ENCODE results near the gene GRIK5.

The GRIK5 gene

DNA sequence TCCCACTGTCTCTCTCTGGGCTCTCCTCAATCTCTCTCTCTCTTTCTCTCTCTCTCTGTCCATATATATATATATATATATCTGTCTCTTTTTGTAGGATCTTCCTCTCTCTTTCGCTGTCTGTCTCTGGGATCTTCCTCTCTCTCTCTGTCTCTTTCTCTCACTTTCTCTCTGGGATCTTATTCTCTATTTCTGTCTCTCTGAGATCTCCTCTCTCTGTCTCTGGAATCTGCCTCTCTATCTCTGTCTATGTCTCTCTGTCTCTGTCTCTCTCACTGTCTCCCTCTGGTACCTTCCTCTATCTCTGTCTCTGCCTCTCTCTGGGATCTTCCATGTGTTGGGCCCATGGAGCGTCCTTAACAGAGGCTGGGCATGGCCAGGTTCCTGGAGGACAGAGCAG lies 79.4 kb downstream of the GRIK5 start:
- no peak for DNase-seq (ENCODE audit: low read depth in 2 of 2)

DNA sequence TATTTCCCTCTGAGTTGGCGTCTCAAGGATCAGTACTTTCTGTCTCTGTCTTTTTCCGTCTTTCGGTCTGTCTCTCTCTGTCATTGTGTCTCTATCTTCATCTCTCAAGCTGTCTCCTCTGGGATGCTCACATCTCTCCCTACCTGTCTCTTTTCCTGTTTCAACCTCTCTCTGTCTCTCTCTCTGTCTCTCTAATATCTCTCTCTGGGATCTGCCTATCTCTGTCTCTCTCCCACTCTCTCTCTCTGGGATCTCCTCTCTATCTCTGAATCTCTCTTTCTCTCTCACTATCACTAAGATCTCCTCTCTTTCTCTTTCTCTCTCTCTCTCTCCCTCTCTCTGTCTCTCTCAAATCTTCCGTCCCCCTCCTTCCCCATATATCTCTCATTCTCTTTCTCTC lies 80.0 kb downstream of the GRIK5 start:
- DNase-seq (ENCODE audit: low read depth in 2 of 2), result no peak

GRCh38 chr19:41988947-41989346 lies 81.1 kb downstream of the GRIK5 start:
- DNase-seq (ENCODE audit: low read depth in 2 of 2), result no peak

GRCh38 chr19:41987141-41987860 lies 82.7 kb downstream of the GRIK5 start:
- no peak for DNase-seq (ENCODE audit: low read depth in 2 of 2)

GRCh38 chr19:41984961-41985360 lies 85.0 kb downstream of the GRIK5 start:
- DNase-seq (ENCODE audit: low read depth in 2 of 2), result no peak

GRCh38 chr19:41981724-41982123 lies 88.3 kb downstream of the GRIK5 start:
- DNase-seq (ENCODE audit: low read depth in 2 of 2), result no peak

DNA sequence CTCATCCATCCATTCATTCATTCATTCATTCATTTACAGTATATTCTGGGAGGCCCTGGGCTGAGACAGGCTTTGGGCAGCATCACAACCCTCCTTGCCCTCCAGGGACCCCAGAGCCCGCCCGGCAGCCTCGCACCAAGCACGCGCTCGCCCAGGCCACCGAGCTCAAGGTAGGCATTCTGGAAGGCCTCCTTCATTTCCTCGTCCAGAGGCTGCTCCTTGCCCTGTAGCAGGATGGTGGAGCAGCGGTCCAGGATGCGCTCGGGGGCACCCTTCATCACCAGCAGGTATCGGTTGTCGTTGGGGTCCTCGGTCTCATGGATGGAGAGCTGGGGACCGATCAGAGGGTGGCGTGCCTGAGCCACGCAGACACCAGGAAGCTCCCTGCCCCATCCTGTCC lies 91.5 kb downstream of the GRIK5 start:
- DNase-seq (ENCODE audit: low read depth in 2 of 2), result no peak

GRCh38 chr19:41977916-41978315 lies 92.1 kb downstream of the GRIK5 start:
- DNase-seq (ENCODE audit: low read depth in 2 of 2), result no peak

GRCh38 chr19:41974652-41975051 lies 95.4 kb downstream of the GRIK5 start:
- DNase-seq (ENCODE audit: low read depth in 2 of 2), result no peak

GRCh38 chr19:41971363-41971762 lies 98.6 kb downstream of the GRIK5 start:
- no peak for DNase-seq (ENCODE audit: low read depth in 2 of 2)

GRCh38 chr19:41969772-41970458 lies 100.1 kb downstream of the GRIK5 start:
- no peak for DNase-seq (ENCODE audit: low read depth in 2 of 2)

DNA sequence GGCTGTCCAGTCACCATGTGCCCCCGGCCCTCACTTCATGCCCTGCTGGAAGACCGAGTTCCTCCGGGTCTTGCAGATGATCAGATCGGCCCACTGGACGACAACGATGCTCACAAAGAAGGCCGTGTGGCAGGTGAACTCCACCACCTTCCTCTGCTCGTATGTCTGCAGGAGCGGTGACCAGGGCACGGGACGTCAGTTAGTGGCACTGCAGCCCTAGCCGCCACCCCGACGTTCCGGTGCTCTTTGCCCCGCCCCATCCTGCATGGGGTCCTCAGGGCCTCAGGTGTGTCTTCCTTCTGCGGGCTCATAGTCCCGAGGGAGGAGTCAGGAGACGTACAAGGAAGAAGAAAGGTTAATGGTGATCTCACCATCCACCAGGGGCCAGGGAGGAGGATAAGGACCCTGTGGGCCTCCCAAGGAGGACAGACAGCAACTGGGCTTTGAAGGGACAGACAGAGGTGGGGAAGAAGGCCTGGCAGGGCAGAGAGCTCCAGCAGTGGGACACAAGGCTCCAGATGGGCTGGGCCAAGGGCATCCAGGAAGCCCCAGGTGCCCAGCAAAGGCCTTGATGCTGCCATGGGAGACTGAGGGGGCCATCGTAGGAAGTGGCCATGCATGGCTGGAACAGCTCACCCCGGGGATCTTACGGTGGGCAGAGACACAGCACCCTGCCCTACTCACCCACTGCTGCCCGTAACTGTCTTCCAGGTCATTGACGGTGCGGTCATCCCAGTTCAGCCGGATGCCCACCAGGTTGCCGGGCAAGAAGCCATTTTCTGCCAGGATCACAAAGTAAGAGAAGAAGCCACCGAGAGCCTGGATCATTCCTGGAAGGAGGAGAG lies 101.0 kb downstream of the GRIK5 start:
- no peak for DNase-seq (ENCODE audit: low read depth in 2 of 2)

DNA sequence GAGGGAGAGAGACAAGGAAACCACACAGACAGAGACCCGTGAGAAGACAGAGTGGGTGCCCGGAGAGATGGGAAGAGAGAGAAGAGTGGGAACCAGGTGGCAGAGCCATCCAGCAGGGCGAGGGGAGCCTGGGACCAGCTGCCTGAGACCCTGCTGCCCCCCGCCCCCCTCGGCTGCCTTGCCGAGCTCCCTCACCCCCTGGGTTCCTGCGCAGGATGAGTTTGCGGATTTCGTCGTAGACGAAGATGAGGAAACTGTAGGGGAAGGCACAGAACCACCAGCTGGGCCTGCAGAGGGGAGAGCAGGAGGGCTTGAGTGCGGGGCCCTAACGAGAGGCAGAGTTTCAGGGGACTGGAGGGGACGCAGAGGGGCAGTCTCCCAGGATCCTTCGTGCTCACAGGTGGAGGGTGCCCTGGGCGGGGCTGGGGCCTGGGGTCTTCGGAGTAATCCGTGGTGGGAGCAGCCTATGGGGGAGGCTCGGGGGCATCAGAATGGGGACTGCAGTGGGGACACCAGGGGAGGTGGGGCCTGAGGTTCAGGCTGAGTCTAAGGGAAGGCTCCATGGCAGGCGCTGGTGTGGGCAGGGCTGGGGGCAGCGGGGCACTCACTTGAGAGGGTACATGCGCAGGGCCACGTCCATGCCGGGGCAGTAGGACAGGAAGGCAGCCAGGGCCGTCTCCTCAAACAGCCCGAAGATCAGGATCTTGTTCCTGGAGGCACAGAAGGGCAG lies 102.8 kb downstream of the GRIK5 start:
- DNase-seq (ENCODE audit: low read depth in 2 of 2), result no peak

DNA sequence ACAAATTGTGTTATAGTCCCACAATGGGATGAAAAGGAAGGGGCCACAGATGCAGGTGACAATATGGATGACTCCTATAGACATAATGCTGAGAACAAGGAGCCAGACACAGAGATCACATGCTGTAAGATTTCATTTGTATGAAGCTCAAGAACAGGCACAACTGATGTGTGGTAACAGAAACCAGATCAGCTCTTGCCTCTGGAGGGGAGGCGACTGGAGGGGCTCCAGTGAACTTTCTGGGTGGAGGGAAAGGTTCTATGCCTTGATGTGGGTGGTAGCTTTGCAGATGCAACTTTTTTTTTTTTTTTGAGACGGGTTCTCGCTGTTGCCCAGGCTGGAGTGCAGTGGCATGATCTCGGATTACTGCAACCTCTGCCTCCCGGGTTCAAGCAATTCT lies 104.9 kb downstream of the GRIK5 start:
- no peak for DNase-seq (ENCODE audit: low read depth in 2 of 2)

DNA sequence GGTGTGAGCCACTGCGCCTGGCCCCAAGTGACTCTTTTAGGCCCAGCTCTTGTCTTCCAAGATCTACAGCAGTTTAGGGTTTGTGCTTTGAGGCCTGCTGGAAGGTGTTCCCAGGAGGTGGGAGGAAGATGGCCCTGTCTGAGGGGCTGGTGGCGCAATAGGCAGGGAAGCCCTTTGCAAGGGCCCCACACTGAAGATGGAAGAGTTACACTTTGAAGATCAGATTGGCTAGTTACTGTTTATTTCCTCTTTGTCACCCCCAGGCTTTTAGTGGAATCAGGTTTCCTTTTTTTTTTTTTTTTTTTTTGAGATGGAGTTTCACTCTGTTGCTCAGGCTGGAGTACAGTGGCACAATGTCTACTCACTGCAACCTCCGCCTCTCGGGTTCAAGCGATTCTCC lies 109.0 kb downstream of the GRIK5 start:
- DNase-seq (ENCODE audit: low read depth in 2 of 2), result no peak

GRCh38 chr19:41959056-41960053 lies 110.7 kb downstream of the GRIK5 start, which contains the start of gene RABAC1:
Gene RABAC1, minus strand, starts transcription at chr19:41959321. Its CDS starts 29 bp downstream, at chr19:41959292.
- DNase-seq (ENCODE audit: low read depth in 2 of 2), result peak; percentile 73 to 84

DNA sequence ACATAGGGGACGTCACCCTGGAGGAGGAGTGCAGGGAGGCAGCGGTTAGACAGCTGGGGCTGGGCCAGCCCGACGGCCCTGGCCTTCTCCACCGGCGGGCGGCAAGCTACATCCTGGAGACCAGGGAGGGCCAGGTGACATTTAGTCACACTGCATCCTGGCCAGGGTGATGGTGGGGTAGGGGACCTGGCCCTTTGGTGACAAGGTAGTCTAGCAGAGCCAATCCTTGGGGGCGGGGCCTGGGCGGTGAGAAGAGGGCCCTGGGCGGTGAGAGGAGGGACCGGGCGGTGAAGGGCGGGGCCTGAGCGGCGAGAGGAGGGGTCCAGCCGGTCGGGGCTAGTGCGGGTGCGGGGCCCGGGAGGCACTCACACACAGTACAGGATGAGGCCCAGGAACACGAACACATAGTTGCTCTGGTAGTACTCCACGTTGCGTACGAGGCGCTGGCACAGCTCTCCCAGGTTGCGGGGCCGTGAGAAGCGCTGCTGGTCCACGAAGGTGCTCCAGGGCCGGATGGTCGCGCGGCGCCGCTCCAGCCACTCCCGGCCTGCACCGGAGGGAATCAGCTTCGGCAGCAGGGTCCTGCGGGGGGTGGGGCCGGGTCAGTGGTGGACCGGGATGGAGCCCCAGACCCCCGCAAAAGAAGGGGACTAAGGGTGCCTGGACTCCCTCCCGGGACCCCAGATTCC lies 111.5 kb downstream of the GRIK5 start:
- DNase-seq (ENCODE audit: low read depth in 2 of 2), result peak; percentile 72 to 84

- no peak for DNase-seq (ENCODE audit: low read depth in 2 of 2)
Observed at GRCh38 chr19:41957838-41958366, 112.1 kb downstream of the GRIK5 start.

- DNase-seq (ENCODE audit: low read depth in 2 of 2), result no peak
Observed at GRCh38 chr19:41957161-41957837, 112.7 kb downstream of the GRIK5 start.

All from stimulated activated CD8-positive, alpha-beta memory T cell treated with anti-CD3 and anti-CD28 coated beads, Interleukin-2, amount 100 ng/mL, for 48 hours (primary cell).